ENCODE data around the gene TMCO1.
A peak's percentile ranks its signal among the peaks of the same experiment; 100 is the strongest.
"Not testable (repeated sequence)": the region's sequence is repeated elsewhere in the genome, so short reads cannot be mapped to it uniquely, and the experiment has no call there.

Gene TMCO1

GRCh38 chr1:165697491-165697880, 71.2 kb downstream of the TMCO1 start:
- H3K27ac ChIP-seq, result peak overlapping the region; percentile 87
- TF ChIP-seq CTCF (IDR thresholded peaks at IDR 0.05), result no peak
- no peak for TF ChIP-seq ZFX (IDR thresholded peaks at IDR 0.05; ENCODE audit: borderline replicate concordance)

GRCh38 chr1:165696625-165697100, 72.0 kb downstream of the TMCO1 start:
- H3K27ac ChIP-seq, result no peak overlapping the region
- TF ChIP-seq ZFX (IDR thresholded peaks at IDR 0.05; ENCODE audit: borderline replicate concordance) (no peak), CTCF (IDR thresholded peaks at IDR 0.05) (no peak)

- no peak overlapping the region for H3K27ac ChIP-seq
- no peak for TF ChIP-seq CTCF (IDR thresholded peaks at IDR 0.05)
- TF ChIP-seq ZFX (IDR thresholded peaks at IDR 0.05; ENCODE audit: borderline replicate concordance), result no peak
These were observed 73.6 kb downstream of the TMCO1 start for GRCh38 chr1:165695031-165695430.

GRCh38 chr1:165688046-165688445, 80.6 kb downstream of the TMCO1 start:
- TF ChIP-seq CTCF (IDR thresholded peaks at IDR 0.05) (no peak), ZFX (IDR thresholded peaks at IDR 0.05; ENCODE audit: borderline replicate concordance) (no peak)
- no peak overlapping the region for H3K27ac ChIP-seq

GRCh38 chr1:165686971-165687433, 81.7 kb downstream of the TMCO1 start:
- TF ChIP-seq ZFX (IDR thresholded peaks at IDR 0.05; ENCODE audit: borderline replicate concordance) (no peak), CTCF (IDR thresholded peaks at IDR 0.05) (no peak)
- H3K27ac ChIP-seq, result no peak overlapping the region

- peak; percentile 12; the same call in 1 of the 2 replicates for TF ChIP-seq CTCF (IDR thresholded peaks at IDR 0.05)
- TF ChIP-seq ZFX (IDR thresholded peaks at IDR 0.05; ENCODE audit: borderline replicate concordance), result no peak
- H3K27ac ChIP-seq, result no peak overlapping the region
These were observed 82.3 kb downstream of the TMCO1 start for GRCh38 chr1:165686121-165686970.

- no peak for TF ChIP-seq ZFX (IDR thresholded peaks at IDR 0.05; ENCODE audit: borderline replicate concordance)
- no peak for TF ChIP-seq CTCF (IDR thresholded peaks at IDR 0.05)
- H3K27ac ChIP-seq, result no peak overlapping the region
These were observed 84.7 kb downstream of the TMCO1 start for GRCh38 chr1:165683848-165684485.

- not testable (repeated sequence) for H3K27ac ChIP-seq
These were observed 87.9 kb downstream of the TMCO1 start for GRCh38 chr1:165680773-165681172.
